WI38 (cell line): ENCODE measurements around the gene SLC35F3.

Experiments
- H3K4me3 ChIP-seq: 2 replicates; pipeline ENCODE4 v1.5.1; 2011; ENCODE audit warnings: low read depth, mild to moderate bottlenecking, control low read depth, low read length
- TF ChIP-seq, protein P1 (sequence below): IDR thresholded peaks from 2 replicates; pipeline ENCODE4 v1.5.1; 2012; ENCODE audit warnings: low read depth, mild to moderate bottlenecking, control low read depth, low read length

Gene SLC35F3

DNA sequence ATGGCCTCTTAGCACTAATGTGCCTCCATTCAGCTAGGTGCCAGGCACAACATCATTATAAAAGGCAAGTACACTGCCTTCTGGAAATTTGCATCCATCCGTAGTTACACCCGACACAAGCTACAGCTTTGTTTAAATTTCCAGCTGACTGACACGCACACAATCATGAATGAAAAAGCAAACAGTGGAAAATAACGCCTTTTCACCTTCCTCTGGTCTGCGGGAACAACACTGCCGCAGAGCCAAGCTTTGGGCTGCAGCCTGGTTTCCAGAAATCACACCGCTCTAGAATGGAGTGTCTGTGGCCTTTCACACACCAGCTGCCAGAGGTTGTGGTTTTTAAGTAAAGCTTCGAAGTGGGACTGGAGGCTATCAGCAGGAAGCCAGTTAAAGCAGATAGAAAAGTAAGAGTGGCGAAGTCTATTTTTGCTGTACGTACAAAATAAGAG lies 326.0 kb downstream of the SLC35F3 start:
- H3K4me3 ChIP-seq: no peak overlapping the region
- TF ChIP-seq, protein P1, sequence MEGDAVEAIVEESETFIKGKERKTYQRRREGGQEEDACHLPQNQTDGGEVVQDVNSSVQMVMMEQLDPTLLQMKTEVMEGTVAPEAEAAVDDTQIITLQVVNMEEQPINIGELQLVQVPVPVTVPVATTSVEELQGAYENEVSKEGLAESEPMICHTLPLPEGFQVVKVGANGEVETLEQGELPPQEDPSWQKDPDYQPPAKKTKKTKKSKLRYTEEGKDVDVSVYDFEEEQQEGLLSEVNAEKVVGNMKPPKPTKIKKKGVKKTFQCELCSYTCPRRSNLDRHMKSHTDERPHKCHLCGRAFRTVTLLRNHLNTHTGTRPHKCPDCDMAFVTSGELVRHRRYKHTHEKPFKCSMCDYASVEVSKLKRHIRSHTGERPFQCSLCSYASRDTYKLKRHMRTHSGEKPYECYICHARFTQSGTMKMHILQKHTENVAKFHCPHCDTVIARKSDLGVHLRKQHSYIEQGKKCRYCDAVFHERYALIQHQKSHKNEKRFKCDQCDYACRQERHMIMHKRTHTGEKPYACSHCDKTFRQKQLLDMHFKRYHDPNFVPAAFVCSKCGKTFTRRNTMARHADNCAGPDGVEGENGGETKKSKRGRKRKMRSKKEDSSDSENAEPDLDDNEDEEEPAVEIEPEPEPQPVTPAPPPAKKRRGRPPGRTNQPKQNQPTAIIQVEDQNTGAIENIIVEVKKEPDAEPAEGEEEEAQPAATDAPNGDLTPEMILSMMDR: no peak

DNA sequence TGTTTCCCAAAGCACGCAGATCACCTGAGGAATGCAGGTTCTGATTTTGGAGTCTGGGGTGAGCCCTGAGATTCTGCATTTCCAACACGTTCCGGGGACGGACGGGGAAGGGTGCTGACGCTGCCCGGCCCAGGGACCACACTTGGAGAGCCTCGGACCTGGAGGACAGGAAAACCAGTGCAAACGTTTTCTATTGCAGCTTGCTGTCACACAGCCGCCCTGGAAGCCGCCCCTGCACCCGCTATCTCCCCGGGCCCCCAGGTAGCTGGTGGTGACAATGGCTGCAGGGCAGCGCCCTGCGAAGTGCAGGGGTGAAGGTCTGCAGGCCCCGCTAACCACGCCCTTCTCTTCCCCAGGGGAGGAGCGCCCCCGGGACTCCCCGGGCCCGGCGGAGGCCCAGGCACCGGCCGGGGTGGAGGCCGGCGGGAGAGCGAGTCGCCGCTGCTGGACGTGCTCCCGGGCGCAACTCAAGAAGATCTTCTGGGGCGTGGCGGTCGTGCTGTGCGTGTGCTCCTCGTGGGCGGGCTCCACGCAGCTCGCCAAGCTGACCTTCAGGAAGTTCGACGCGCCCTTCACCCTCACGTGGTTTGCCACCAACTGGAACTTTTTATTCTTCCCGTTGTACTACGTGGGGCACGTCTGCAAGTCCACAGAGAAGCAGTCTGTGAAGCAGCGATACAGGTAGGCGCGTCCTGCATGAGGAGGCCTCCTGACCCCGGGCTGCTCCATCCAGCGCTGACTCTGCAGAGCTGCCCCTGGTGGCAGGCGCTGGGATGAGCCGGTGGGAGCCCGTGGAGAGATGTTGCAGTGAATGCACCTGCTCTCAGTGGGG lies 326.8 kb downstream of the SLC35F3 start:
- H3K4me3 ChIP-seq: no peak overlapping the region
- TF ChIP-seq, protein P1: no peak

DNA sequence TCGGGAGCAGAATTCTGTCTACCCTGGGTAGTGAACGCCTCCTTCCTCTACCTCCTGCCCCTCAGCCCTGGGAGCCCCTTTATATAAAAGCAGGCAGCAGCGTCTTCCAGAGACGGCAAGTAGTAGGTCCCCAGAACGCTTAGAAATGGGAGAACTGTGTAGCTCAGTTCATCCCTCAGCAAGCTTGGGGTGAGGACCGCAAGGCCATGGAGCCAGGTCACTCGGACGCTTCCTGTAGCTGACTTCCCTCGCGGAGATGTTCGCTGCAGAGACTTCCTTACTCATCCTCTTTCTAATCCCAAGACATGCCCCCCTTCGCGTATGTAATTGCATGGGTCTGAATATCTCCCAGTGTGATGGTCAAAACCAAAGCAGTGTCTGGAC lies 327.4 kb downstream of the SLC35F3 start:
- TF ChIP-seq, protein P1: no peak
- no peak overlapping the region for H3K4me3 ChIP-seq

DNA sequence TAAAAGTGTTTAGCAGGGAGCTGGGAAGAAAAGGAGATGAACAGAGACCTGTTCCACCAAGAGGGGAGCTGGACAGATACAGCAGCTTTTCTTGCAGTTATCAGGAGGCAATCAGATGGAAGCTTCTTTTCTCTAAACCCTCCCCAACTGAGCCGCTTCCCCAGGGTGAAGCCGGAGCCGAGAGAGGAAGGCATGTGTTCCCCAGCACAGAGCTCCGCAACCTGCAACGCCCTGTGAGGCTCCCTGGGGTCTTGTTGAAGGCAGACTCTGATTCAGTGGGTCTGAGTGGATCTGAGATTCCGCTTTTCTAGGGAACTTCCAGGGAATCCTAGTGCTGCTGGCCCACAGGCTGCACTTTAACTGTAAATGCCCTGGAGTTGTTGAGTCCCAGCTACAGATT lies 329.7 kb downstream of the SLC35F3 start:
- H3K4me3 ChIP-seq: no peak overlapping the region
- TF ChIP-seq, protein P1: no peak

DNA sequence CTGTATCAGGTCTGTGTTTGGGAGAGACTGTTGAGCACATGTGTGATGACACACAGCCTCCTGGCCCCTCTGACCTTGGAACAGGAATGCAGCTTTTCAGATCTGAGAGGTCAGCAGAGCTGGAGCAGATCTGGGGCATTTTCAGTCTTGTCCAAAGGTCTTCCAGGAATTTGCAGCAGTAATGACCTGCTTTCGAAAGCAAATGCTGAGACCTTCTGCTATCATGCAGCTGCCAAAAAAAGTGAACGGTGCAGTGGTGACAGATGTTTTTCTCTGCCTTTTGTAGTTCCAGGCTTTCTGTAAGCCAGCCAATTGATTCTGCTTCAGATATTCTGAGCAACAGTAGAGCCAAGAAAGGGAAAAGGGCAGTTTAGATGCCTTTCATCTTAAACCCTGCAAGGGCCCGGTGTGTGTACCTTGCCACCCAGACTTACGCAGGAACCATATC lies 331.0 kb downstream of the SLC35F3 start:
- H3K4me3 ChIP-seq: no peak overlapping the region
- TF ChIP-seq, protein P1: no peak

DNA sequence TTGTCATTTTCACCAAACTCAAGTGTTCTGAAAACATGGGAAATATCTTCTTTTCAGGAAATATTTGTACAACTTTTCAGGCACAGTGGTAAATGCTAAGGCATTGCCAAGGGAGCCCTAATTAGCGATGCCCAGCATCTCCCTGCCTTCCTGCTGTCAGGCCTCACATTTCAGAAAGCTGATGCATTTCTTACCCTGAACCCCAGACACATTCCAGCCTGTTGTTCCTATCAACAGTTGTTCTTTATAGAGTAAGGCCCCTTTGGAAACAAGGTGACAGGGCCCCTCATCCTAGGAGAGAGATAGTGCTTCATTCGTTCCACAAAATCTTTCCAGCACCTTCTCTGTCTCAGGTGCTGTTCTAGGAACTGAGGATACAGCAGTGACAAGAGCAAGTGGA lies 332.9 kb downstream of the SLC35F3 start:
- TF ChIP-seq, protein P1: no peak
- no peak overlapping the region for H3K4me3 ChIP-seq

DNA sequence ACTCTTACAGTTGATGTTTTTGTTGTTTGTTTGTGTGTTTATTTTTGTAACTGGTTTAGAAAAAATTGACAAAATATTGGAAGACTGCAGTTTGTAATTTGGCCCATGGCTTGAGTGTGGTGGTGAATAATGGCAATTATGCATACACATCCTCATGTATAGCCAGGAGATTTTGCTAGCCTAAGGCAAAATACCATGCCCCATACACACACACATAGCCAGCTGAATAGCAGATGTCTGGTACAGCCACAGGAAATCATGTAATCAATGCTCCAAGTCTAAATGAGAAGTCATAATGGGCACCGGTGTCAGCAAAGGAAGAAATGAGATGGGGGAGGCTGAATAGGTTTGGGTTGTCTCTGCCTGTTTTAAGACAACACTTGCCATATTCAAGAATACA lies 333.6 kb downstream of the SLC35F3 start:
- no peak overlapping the region for H3K4me3 ChIP-seq
- TF ChIP-seq, protein P1: no peak
